ENCODE results near the gene SPDEF.

DNA sequence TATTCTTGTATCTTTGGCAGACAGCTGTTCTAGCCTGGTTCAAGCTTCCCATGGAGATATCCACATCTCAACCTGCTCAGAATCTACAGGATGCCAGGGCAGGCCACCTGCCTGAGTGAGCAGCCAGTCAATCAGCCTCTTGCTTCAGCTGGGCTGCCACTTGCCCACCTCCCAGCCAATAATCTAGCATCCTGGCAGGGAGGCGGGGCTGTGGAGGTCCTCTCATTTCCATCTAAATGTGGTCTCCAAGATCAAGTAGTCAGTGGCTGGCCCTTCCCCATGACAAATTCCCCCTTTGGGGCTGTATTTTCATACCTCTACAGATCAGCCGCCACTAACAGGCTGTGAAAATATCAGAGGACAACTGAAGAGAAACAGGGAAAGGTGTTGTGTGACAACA, 33.0 kb upstream of the SPDEF start:
- no peak for TF ChIP-seq POLR2A (IDR thresholded peaks at IDR 0.05)
- TF ChIP-seq, protein P1, sequence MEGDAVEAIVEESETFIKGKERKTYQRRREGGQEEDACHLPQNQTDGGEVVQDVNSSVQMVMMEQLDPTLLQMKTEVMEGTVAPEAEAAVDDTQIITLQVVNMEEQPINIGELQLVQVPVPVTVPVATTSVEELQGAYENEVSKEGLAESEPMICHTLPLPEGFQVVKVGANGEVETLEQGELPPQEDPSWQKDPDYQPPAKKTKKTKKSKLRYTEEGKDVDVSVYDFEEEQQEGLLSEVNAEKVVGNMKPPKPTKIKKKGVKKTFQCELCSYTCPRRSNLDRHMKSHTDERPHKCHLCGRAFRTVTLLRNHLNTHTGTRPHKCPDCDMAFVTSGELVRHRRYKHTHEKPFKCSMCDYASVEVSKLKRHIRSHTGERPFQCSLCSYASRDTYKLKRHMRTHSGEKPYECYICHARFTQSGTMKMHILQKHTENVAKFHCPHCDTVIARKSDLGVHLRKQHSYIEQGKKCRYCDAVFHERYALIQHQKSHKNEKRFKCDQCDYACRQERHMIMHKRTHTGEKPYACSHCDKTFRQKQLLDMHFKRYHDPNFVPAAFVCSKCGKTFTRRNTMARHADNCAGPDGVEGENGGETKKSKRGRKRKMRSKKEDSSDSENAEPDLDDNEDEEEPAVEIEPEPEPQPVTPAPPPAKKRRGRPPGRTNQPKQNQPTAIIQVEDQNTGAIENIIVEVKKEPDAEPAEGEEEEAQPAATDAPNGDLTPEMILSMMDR (IDR thresholded peaks at IDR 0.05), result no peak
